Retinal pigment epithelial cell (primary cell): ENCODE measurements around the gene CNOT10.

Experiments used
- DNase-seq: peaks from one replicate; pipeline ENCODE4 v3.0.0-alpha.2; 2010; ENCODE audit warnings: low read depth
- H3K4me3 ChIP-seq: 2 replicates; pipeline ENCODE4 v1.5.1; 2011; ENCODE audit warnings: mild to moderate bottlenecking, low read length, control low read depth, moderate library complexity
- TF ChIP-seq, protein P1 (sequence below): conservative IDR thresholded peaks from 2 replicates; pipeline ENCODE4 v1.5.1; 2011; ENCODE audit warnings: low read depth, low read length, control low read depth, inconsistent platforms

CNOT10 gene, protein sequence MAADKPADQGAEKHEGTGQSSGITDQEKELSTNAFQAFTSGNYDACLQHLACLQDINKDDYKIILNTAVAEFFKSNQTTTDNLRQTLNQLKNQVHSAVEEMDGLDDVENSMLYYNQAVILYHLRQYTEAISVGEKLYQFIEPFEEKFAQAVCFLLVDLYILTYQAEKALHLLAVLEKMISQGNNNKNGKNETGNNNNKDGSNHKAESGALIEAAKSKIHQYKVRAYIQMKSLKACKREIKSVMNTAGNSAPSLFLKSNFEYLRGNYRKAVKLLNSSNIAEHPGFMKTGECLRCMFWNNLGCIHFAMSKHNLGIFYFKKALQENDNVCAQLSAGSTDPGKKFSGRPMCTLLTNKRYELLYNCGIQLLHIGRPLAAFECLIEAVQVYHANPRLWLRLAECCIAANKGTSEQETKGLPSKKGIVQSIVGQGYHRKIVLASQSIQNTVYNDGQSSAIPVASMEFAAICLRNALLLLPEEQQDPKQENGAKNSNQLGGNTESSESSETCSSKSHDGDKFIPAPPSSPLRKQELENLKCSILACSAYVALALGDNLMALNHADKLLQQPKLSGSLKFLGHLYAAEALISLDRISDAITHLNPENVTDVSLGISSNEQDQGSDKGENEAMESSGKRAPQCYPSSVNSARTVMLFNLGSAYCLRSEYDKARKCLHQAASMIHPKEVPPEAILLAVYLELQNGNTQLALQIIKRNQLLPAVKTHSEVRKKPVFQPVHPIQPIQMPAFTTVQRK

DNA sequence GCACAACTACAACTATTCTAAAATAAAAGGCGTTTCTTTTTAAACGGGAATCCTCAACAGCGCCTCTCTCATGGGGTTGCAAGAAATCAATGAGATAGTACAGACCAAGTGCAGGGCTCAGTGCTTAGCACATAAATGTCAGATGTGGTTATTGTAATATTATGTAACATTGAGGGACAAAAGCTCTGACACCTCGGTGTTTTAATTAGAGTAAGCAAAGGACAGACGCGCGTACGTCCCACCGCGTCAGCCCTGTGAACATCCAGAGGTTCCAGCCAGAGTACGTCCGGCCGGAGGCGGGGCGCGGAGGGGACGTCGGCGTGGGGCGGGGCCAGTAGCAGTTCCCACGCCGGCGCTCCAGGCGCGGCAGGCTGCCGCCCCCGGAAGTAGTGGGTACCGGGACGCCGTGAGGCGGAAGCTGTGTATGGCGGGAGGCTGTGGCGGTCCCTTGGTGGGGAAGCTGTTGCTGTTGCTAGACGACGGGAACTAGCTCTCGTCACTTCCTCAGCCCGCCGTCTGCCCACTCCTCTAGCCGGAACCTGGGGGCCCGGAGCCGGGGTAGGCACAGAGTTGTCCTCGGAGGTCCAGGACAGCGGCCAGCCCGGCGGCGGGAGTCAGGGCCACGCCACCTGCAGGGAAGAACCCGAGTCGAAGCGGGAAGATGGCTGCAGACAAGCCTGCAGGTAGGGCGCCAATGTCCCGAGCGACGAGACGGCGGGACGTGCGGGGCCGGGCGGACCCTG is at the start of gene CNOT10:
Gene CNOT10 (plus strand): TSS at position 389 of the 743 bp plus-strand sequence. CDS start 273 bp downstream, at position 662.
- H3K4me3 ChIP-seq, result peak within 1 kb of the TSS; percentile 84
- DNase-seq, result peak; percentile 77
- TF ChIP-seq, protein P1, sequence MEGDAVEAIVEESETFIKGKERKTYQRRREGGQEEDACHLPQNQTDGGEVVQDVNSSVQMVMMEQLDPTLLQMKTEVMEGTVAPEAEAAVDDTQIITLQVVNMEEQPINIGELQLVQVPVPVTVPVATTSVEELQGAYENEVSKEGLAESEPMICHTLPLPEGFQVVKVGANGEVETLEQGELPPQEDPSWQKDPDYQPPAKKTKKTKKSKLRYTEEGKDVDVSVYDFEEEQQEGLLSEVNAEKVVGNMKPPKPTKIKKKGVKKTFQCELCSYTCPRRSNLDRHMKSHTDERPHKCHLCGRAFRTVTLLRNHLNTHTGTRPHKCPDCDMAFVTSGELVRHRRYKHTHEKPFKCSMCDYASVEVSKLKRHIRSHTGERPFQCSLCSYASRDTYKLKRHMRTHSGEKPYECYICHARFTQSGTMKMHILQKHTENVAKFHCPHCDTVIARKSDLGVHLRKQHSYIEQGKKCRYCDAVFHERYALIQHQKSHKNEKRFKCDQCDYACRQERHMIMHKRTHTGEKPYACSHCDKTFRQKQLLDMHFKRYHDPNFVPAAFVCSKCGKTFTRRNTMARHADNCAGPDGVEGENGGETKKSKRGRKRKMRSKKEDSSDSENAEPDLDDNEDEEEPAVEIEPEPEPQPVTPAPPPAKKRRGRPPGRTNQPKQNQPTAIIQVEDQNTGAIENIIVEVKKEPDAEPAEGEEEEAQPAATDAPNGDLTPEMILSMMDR, result no peak

DNA sequence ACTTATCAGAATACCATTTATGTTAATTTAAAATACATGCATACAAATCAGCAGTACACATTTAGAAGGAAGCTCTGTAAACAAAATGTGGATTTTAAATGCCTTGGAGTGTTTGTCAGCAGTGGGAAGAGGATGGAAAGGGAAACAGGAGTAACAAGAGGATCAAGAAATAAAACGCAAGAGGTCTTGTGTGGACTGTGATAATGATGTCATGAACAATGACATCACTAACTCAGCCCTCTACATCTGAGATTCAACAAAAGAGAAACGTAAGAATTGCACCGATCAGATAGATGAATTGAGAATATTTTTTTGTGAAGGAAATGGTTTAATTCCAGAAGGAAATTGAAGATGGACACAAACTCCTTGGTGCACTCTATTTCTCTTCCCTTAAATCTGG is 44.0 kb upstream of the CNOT10 start:
- DNase-seq, result no peak
- TF ChIP-seq, protein P1, result no peak
- no peak overlapping the region for H3K4me3 ChIP-seq

DNA sequence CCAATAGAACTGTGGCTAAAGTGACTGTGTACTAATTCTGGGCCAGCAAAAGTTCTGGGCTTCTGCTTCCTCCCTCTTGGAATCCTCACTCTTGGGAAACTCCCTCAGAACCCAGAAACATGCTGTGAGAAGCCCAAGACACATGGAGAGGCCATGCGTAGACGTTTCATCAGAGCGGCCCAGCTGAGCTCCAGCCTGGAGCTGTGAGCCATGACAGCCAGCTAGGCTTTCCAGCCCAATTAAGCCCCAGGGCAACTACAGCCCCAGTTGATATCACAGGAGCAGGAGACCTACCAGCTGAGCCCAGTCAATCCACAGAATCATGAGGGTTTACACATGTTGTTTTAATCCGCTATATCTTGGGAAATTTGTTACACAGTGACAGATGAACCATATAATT is 43.6 kb upstream of the CNOT10 start:
- no peak for DNase-seq
- TF ChIP-seq, protein P1, result no peak
- H3K4me3 ChIP-seq, result no peak overlapping the region

DNA sequence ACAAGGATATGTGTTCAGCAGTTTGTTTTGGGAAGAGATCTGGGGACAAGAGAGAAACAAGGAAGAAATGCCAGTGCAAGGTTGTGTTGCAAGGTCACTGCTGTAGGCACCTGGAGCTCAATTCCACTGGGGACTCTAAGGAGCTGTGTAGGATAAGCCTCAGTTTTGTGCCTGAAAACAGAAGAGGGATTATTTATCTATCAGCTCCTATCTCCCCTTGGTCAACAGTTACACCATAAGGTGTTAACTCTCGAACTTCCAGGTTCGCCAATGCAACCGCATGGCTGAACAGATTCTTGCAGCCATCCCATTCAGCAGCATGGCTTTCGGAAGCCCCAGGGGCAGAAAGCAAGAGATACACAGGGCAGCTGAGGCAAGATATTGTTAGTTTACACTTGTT is 41.6 kb upstream of the CNOT10 start:
- TF ChIP-seq, protein P1, result no peak

DNA sequence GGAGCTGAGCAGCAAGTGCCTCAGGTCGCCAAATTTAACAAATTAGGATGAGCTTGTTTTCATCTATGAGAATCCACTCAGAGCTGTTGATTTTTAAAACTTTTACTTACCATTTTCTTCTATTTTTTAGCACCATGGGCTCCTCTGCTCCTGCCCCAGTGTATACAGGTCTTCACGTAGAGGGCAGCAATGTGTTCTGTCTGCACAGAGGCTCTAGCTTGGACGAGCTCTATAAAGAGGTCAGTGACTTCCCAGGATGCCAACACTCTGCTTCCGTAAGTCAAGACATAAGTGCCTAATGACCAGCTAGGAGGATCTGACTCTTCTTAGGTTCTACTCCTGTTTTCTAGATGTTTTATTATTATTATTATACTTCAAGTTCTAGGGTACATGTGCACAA is 41.2 kb upstream of the CNOT10 start:
- DNase-seq, result no peak
- H3K4me3 ChIP-seq, result no peak overlapping the region
- TF ChIP-seq, protein P1, result no peak

More for the DNA sequence above, 41.6 kb upstream of the CNOT10 start:
- no peak for DNase-seq
- H3K4me3 ChIP-seq, result no peak overlapping the region

DNA sequence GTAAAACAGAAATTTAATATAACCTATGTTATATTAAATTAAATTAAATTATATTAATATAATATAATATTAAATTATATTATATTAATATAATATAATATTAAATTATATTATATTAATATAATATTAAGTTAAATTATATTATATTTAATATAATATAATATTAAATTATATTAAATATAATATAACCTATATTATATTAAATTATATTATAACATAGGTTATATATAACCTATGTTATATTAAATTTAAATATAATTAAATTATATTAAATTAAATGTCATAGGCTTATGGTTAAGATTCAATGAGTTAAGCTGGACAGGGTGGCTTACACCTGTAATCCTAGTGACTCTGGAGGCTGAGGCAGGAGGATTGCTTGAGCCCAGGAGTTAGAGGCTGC is 40.6 kb upstream of the CNOT10 start:
- H3K4me3 ChIP-seq, result no peak overlapping the region
- TF ChIP-seq, protein P1, result no peak
- no peak for DNase-seq
